Erythroblast (primary cell): ENCODE data around the gene AVEN.

Experiments used
- GATA1 ChIP-seq: IDR thresholded peaks from 2 replicates; pipeline ENCODE4 v1.6.1; 2011; ENCODE audit warnings: low read depth, mild to moderate bottlenecking, control low read depth, low read length, moderate library complexity
- POLR2A ChIP-seq: IDR thresholded peaks from 2 replicates; pipeline ENCODE4 v1.6.1; 2011; ENCODE audit warnings: mild to moderate bottlenecking, low read length

DNA sequence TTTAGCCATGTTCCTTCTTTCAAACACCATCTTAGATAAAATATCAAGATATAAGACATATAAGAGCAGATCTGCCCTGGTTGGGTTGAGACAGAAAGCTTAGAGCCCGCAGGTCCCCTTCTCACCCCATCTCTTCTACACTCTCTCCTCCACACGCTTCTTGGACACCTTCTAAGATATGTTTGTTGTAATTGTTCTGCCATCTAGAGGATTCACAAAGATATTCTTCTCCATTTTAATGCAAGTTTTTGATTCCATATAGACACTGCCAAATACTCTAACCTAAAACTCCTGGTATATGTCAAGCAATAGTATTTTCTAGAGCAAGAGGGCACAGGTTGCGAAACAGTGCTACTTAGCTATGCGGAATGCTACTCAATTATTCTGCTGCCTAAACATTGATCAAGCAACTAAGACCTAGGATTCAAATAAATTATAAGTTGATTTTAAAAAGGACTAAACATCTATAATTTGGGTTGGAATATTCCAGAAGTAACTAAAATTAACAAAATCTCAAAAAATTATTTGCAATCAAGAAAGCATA is 63.9 kb downstream of the AVEN start:
- TF ChIP-seq POLR2A (no peak), GATA1 (no peak)
